ENCODE results near the gene ZNF674. TPM values are rescaled to one million over a fixed set of nuclear protein-coding genes. Genes with fewer than 3 reads are reported as not detected.

ZNF674 gene
- total and polyA plus RNA-seq, 2 donors (not counting 3 experiments of a cell fraction or from before 2014, with no cell fraction given) = 2.5 to 6.7 TPM

GRCh38 chrX:46582325-46582724 is 37.1 kb upstream of the ZNF674 start:
- Histone ChIP-seq H3K4me1 (ENCODE audit: control insufficient read depth, extremely low read depth, insufficient read depth, low read length) (peaks cover 29% of the 10 kb centered on the region), H3K27ac (ENCODE audit: insufficient read depth, low read depth, low read length) (peak overlapping the region; percentile 57), H3K79me2 (ENCODE audit: control insufficient read depth, insufficient read depth, low read length) (peaks cover 9% of the 10 kb centered on the region), H3K36me3 (ENCODE audit: control insufficient read depth in 2 of 2, extremely low read depth in 1 of 2, insufficient read depth in 2 of 2, low read length in 2 of 2) (no peaks in the 10 kb centered on the region), H4K20me1 (replicated peaks; ENCODE audit: control insufficient read depth, extremely low read depth, insufficient read depth, low read length) (no peaks in the 10 kb centered on the region), H3K9me3 (replicated peaks; ENCODE audit: control insufficient read depth, insufficient read depth, low read length) (no peaks in the 10 kb centered on the region), H3K27me3 (ENCODE audit: control insufficient read depth in 2 of 2, insufficient read depth in 2 of 2, low read length in 2 of 2) (no peaks in the 10 kb centered on the region), H3K4me2 (ENCODE audit: insufficient read depth, low read length) (no peak overlapping the region), H2AFZ (ENCODE audit: low read depth, low read length) (no peak overlapping the region), H3K9me1 (replicated peaks; ENCODE audit: control insufficient read depth, extremely low read depth, insufficient read depth, low read length) (no peaks in the 10 kb centered on the region), H3K4me3 (replicated peaks in 1 of 3; ENCODE audit: insufficient read depth in 1 of 3, low read depth in 1 of 3, low read length in 3 of 3) (no peak overlapping the region), H3K9ac (replicated peaks; ENCODE audit: extremely low read depth, insufficient read depth, low read length) (peak overlapping the region; percentile 42)
- intact Hi-C loops (cut with micrococcal nuclease) = no loop called here
- no peak for FAIRE-seq
- POLR2A ChIA-PET = no interaction called here
- dilution Hi-C loops (cut with MboI; ENCODE audit: extremely low pct_ligation_motif_present, low sequenced_read_pairs) = no loop called here
- no TSS peak for BruUV-seq (replicated peaks)
- DNase-seq (ENCODE audit: low read depth, low spot score) = peak; percentile 32
- TF ChIP-seq JUN (IDR thresholded peaks at IDR 0.05; ENCODE audit: borderline replicate concordance, insufficient read depth, insufficient read length, low read depth) = no peak
- TF ChIP-seq POLR2AphosphoS5 (IDR thresholded peaks at IDR 0.05; ENCODE audit: insufficient read depth, low read depth, low read length) = no peak
- CTCF ChIA-PET = interaction anchor here (1.1 to 1.3 kb wide), 2 partner anchors 15 to 60 kb away, joined by 4 read pairs; no protein-coding TSS in a partner anchor

- DNase-seq (ENCODE audit: low read depth, low spot score) (no peak), FAIRE-seq (no peak)
- no peaks in the 10 kb centered on the region for H3K36me3 ChIP-seq (ENCODE audit: control insufficient read depth in 2 of 2, extremely low read depth in 1 of 2, insufficient read depth in 2 of 2, low read length in 2 of 2)
- no peak overlapping the region for H3K27ac ChIP-seq (ENCODE audit: insufficient read depth, low read depth, low read length)
- CTCF ChIA-PET = no interaction called here
- no peaks in the 10 kb centered on the region for H3K9me3 ChIP-seq (replicated peaks; ENCODE audit: control insufficient read depth, insufficient read depth, low read length)
- H3K79me2 ChIP-seq (ENCODE audit: control insufficient read depth, insufficient read depth, low read length) = peaks cover 9% of the 10 kb centered on the region
- no peak overlapping the region for H3K4me2 ChIP-seq (ENCODE audit: insufficient read depth, low read length)
- TF ChIP-seq JUN (IDR thresholded peaks at IDR 0.05; ENCODE audit: borderline replicate concordance, insufficient read depth, insufficient read length, low read depth) (no peak), FOS (IDR thresholded peaks at IDR 0.05; ENCODE audit: borderline replicate concordance, insufficient read depth, low read length) (no peak), EZH2 (IDR thresholded peaks at IDR 0.05; ENCODE audit: borderline replicate concordance, low read depth, low read length, severe bottlenecking) (no peak), CTCF (IDR thresholded peaks at IDR 0.05; ENCODE audit: extremely low read depth in 1 of 2, insufficient read depth in 1 of 2, low read depth in 1 of 2, low read length in 2 of 2) (no peak), POLR2AphosphoS5 (IDR thresholded peaks at IDR 0.05; ENCODE audit: insufficient read depth, low read depth, low read length) (no peak), MYC (IDR thresholded peaks at IDR 0.05; ENCODE audit: low read depth, low read length) (no peak), MAX (IDR thresholded peaks at IDR 0.05; ENCODE audit: insufficient read depth, insufficient read length) (no peak), POLR2A (IDR thresholded peaks at IDR 0.05; ENCODE audit: low read depth, low read length) (no peak), GATA2 (IDR thresholded peaks at IDR 0.05; ENCODE audit: insufficient read depth, insufficient read length, low read depth, low read length) (no peak)
- no TSS peak for BruUV-seq (replicated peaks)
- no peaks in the 10 kb centered on the region for H3K9me1 ChIP-seq (replicated peaks; ENCODE audit: control insufficient read depth, extremely low read depth, insufficient read depth, low read length)
- H3K27me3 ChIP-seq (ENCODE audit: control insufficient read depth in 2 of 2, insufficient read depth in 2 of 2, low read length in 2 of 2) = no peaks in the 10 kb centered on the region
- H2AFZ ChIP-seq (ENCODE audit: low read depth, low read length) = no peak overlapping the region
- no peaks in the 10 kb centered on the region for H4K20me1 ChIP-seq (replicated peaks; ENCODE audit: control insufficient read depth, extremely low read depth, insufficient read depth, low read length)
- no peak overlapping the region for H3K9ac ChIP-seq (replicated peaks; ENCODE audit: extremely low read depth, insufficient read depth, low read length)
- dilution Hi-C loops (cut with MboI; ENCODE audit: extremely low pct_ligation_motif_present, low sequenced_read_pairs) (no loop called here), intact Hi-C loops (cut with micrococcal nuclease) (no loop called here)
- POLR2A ChIA-PET = no interaction called here
- H3K4me3 ChIP-seq (replicated peaks in 1 of 3; ENCODE audit: insufficient read depth in 1 of 3, low read depth in 1 of 3, low read length in 3 of 3) = no peak overlapping the region
- peaks cover 32% of the 10 kb centered on the region for H3K4me1 ChIP-seq (ENCODE audit: control insufficient read depth, extremely low read depth, insufficient read depth, low read length)
Measured at GRCh38 chrX:46580613-46581012, 35.4 kb upstream of the ZNF674 start.

Data from endothelial cell of umbilical vein (primary cell).